ENCODE measurements around the gene REG3A. TPM values are rescaled to one million over a fixed set of nuclear protein-coding genes. Genes with fewer than 3 reads are reported as not detected.

Gene REG3A
- total and polyA plus RNA-seq, 2 of the 13 experiments (the other 11 are each of a cell fraction or from before 2014, with no cell fraction given), result 0.13 TPM; not detected in 1

DNA sequence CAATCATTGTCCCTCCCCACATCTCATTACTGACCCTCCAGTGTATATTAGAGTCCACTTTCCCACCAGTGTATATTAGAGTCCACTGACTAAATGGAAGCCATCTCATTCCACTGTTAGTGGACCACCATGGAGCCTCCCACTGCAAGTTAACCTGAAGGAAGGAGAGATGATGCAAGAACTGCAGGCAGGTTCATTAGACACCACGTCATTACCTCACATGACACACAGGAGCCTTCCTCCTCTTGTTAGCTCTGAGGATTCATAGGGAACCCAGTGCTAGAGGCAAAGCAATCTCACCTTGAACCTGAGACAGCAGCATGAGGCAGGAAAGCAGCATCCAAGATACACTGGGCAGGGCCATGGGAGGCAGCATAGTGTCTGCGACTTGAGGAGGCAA, 523 bp downstream of the REG3A start:
- H3K27me3 ChIP-seq (ENCODE audit: control insufficient read depth in 1 of 2, insufficient read depth in 2 of 2, low read length in 2 of 2), result no peaks in the 10 kb centered on the region
- TF ChIP-seq, protein P1, sequence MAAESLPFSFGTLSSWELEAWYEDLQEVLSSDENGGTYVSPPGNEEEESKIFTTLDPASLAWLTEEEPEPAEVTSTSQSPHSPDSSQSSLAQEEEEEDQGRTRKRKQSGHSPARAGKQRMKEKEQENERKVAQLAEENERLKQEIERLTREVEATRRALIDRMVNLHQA (CRISPR knock-in tag; IDR thresholded peaks at IDR 0.05), result no peak
- no peak for TF ChIP-seq SALL2 (CRISPR knock-in tag; IDR thresholded peaks at IDR 0.05)
- TF ChIP-seq ATF7 (IDR thresholded peaks at IDR 0.05), result peak; percentile 52
- no peak for TF ChIP-seq ATF7 (CRISPR knock-in tag; IDR thresholded peaks at IDR 0.05)
- peak; percentile 55 for TF ChIP-seq CREB1 (IDR thresholded peaks at IDR 0.05)
- no peak for TF ChIP-seq CREB1 (CRISPR knock-in tag; IDR thresholded peaks at IDR 0.05)
- TF ChIP-seq PCBP2 (optimal IDR thresholded peaks at IDR 0.05; ENCODE audit: low read depth, low read length, poor library complexity, severe bottlenecking), result no peak
- peak; percentile 58; the same call in 1 of the 2 replicates for TF ChIP-seq CEBPB (IDR thresholded peaks at IDR 0.05; ENCODE audit: borderline replicate concordance, low read depth, low read length)
- no peak overlapping the region for H3K27ac ChIP-seq (ENCODE audit: extremely low read length, insufficient read depth, low read length)
- ChIA-PET POLR2A (no interaction called here), CTCF (ENCODE audit: low intra/inter-chr PET ratio, low total read pairs) (no interaction called here)
- H3K9ac ChIP-seq (ENCODE audit: insufficient read depth, low read depth, low read length), result no peak overlapping the region
- no peaks in the 10 kb centered on the region for H3K36me3 ChIP-seq (replicated peaks in 1 of 2; ENCODE audit: control insufficient read depth in 1 of 2, insufficient read depth in 2 of 2, low read length in 2 of 2)
- ATAC-seq, result no peak
- FAIRE-seq, result no peak
- no peak overlapping the region for H3K4me2 ChIP-seq (ENCODE audit: low read depth, low read length)
- no peak for DNase-seq (ENCODE audit: low spot score)
- intact Hi-C loops (cut with micrococcal nuclease; ENCODE audit: unreplicated experiment) (loop anchor here (2.0 kb wide), 1 partner anchor 132 kb away; no protein-coding TSS in a partner anchor), in situ Hi-C loops (cut with HindIII; ENCODE audit: extremely low pct_ligation_motif_present, low pct_unique_long_range_greater_than_20kb) (no loop called here)
- no peaks in the 10 kb centered on the region for H3K4me1 ChIP-seq (ENCODE audit: insufficient read depth, low read length)
- no peak overlapping the region for H3K4me3 ChIP-seq (replicated peaks in 1 of 3; ENCODE audit: insufficient read depth in 1 of 3, low read depth in 2 of 3, low read length in 3 of 3)
- H3K9me3 ChIP-seq (ENCODE audit: low read length), result no peaks in the 10 kb centered on the region
- WGBS (ENCODE audit: low lambda C conversion rate), result 3% methylated on average over 2 of the region's 2 CpGs
- no TSS peak for BruUV-seq (replicated peaks)
- no peaks in the 10 kb centered on the region for H4K20me1 ChIP-seq (ENCODE audit: insufficient read depth, low read length)
- H3K79me2 ChIP-seq (ENCODE audit: insufficient read depth, low read length), result no peaks in the 10 kb centered on the region
- H2AFZ ChIP-seq (ENCODE audit: low read length), result no peak overlapping the region

DNA sequence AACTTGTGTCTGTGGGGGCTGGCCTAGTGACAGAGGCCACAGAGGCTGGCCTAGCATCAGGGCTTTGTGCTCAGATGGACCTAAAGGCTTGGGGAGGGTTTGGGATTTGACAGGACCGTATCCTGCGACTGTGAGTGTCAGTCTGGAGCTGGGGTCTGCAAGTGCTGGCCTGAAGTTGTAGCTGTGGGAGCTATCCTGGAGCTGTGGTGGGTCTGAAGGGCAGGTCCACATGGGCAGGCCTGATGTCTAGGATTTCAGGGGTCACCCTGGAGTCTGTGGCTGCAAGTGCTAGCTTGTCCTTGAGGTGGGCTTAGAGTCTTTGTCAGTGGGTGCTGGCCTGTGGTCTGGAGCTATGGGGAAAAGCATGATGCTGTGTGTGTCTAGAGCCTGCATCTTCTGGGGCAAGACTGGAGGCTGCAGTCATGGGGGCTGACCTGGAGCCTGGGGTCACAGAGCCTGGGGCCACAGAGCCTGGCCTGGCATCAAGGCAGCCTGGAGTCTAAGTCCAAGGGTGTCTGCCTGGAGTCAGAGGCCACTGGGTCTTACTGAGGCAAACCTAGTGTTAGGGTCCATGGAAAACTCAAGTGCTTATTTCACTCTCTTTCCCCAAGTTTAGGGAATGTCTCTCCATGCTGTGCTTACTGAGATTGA, 3.6 kb downstream of the REG3A start:
- ChIA-PET POLR2A (no interaction called here), CTCF (ENCODE audit: low intra/inter-chr PET ratio, low total read pairs) (no interaction called here)
- H2AFZ ChIP-seq (ENCODE audit: low read length), result no peak overlapping the region
- no peak for ATAC-seq
- no peak overlapping the region for H3K9ac ChIP-seq (ENCODE audit: insufficient read depth, low read depth, low read length)
- H3K27ac ChIP-seq (ENCODE audit: extremely low read length, insufficient read depth, low read length), result no peak overlapping the region
- no peak for FAIRE-seq
- intact Hi-C loops (cut with micrococcal nuclease; ENCODE audit: unreplicated experiment), result no loop called here
- H3K4me1 ChIP-seq (ENCODE audit: insufficient read depth, low read length), result no peaks in the 10 kb centered on the region
- no peaks in the 10 kb centered on the region for H3K27me3 ChIP-seq (ENCODE audit: control insufficient read depth in 1 of 2, insufficient read depth in 2 of 2, low read length in 2 of 2)
- BruUV-seq (replicated peaks), result no TSS peak
- H4K20me1 ChIP-seq (ENCODE audit: insufficient read depth, low read length), result no peaks in the 10 kb centered on the region
- H3K4me3 ChIP-seq (replicated peaks in 1 of 3; ENCODE audit: insufficient read depth in 1 of 3, low read depth in 2 of 3, low read length in 3 of 3), result no peak overlapping the region
- DNase-seq (ENCODE audit: low spot score), result no peak
- H3K4me2 ChIP-seq (ENCODE audit: low read depth, low read length), result no peak overlapping the region
- WGBS (ENCODE audit: low lambda C conversion rate), result 0% methylated on average over 2 of the region's 2 CpGs
- no peaks in the 10 kb centered on the region for H3K79me2 ChIP-seq (ENCODE audit: insufficient read depth, low read length)
- TF ChIP-seq ZNF724P (CRISPR knock-in tag; IDR thresholded peaks at IDR 0.05; ENCODE audit: borderline replicate concordance) (no peak), HNRNPK (IDR thresholded peaks at IDR 0.05; ENCODE audit: low read depth, low read length, poor library complexity, severe bottlenecking) (no peak), SMAD3 (CRISPR knock-in tag; IDR thresholded peaks at IDR 0.05) (no peak), ZNF251 (CRISPR knock-in tag; IDR thresholded peaks at IDR 0.05) (no peak), SRY (CRISPR knock-in tag; IDR thresholded peaks at IDR 0.05) (no peak)
- TF ChIP-seq, protein P2, sequence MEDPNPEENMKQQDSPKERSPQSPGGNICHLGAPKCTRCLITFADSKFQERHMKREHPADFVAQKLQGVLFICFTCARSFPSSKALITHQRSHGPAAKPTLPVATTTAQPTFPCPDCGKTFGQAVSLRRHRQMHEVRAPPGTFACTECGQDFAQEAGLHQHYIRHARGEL (CRISPR knock-in tag; IDR thresholded peaks at IDR 0.05), result no peak
- H3K9me3 ChIP-seq (ENCODE audit: low read length), result no peaks in the 10 kb centered on the region
- in situ Hi-C loops (cut with HindIII; ENCODE audit: extremely low pct_ligation_motif_present, low pct_unique_long_range_greater_than_20kb), result no loop called here
- no peaks in the 10 kb centered on the region for H3K36me3 ChIP-seq (replicated peaks in 1 of 2; ENCODE audit: control insufficient read depth in 1 of 2, insufficient read depth in 2 of 2, low read length in 2 of 2)

Data from HepG2 (cell line).